ENCODE measurements around the gene LILRB5. TPM values are rescaled to one million over a fixed set of nuclear protein-coding genes. Genes with fewer than 3 reads are reported as not detected.
"Not testable (repeated sequence)": the region's sequence is repeated elsewhere in the genome, so short reads cannot be mapped to it uniquely, and the experiment has no call there.

The LILRB5 gene
- total and polyA plus RNA-seq, 2 of the 4 experiments (the other 2 are of a cell fraction): not detected

DNA sequence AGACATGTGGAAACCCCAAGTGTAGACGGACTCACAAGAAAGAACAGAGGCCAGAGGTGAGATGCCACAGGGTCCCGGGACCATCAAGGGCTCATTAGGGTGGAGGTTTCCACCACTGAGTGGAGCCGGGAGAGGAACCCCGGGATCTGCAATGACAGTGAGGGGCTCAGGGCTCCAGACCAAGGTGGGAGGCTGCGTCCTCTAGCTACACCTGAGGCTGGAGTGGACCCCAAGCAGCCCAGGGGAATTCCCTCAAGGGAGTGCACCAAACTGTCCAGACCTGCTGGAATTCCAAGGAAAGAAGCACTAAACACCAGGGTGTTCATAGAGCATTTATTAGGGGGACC is 24.6 kb upstream of the LILRB5 start:
- H4K20me1 ChIP-seq (ENCODE audit: insufficient read depth, low read length); ATAC-seq (ENCODE audit: low read depth); intact Hi-C loops (cut with micrococcal nuclease); H3K9me3 ChIP-seq (ENCODE audit: control insufficient read depth, insufficient read depth, low read length); H3K18ac ChIP-seq (ENCODE audit: low read depth, low read length); H3K4me1 ChIP-seq (ENCODE audit: control insufficient read depth, insufficient read depth, low read length); H3K36me3 ChIP-seq (ENCODE audit: control insufficient read depth, insufficient read depth, low read length); H4K5ac ChIP-seq (ENCODE audit: low read depth, low read length); H4K8ac ChIP-seq (ENCODE audit: low read depth in 2 of 2, low read length in 2 of 2); DNase-seq; H2BK15ac ChIP-seq (ENCODE audit: low read depth, low read length); H3K9ac ChIP-seq (ENCODE audit: low read depth, low read length); H3K4ac ChIP-seq (ENCODE audit: low read depth, low read length); H3K4me3 ChIP-seq (ENCODE audit: insufficient read depth, low read depth, low read length); H2AK5ac ChIP-seq (ENCODE audit: low read depth, low read length); H4K91ac ChIP-seq (ENCODE audit: insufficient read depth, low read depth, low read length); CTCF ChIA-PET; H2BK20ac ChIP-seq (ENCODE audit: low read depth, low read length); H3K56ac ChIP-seq (ENCODE audit: extremely low read depth, insufficient read depth, low read length); dilution Hi-C loops (cut with HindIII; ENCODE audit: low sequenced_read_pairs, unreplicated experiment); POLR2A ChIA-PET (ENCODE audit: unreplicated experiment); BruUV-seq (replicated peaks); H3K9me1 ChIP-seq (ENCODE audit: insufficient read depth, low read length); H3K14ac ChIP-seq (replicated peaks; ENCODE audit: low read depth, low read length); H3K27ac ChIP-seq (ENCODE audit: insufficient read depth, low read length); H3K23ac ChIP-seq (ENCODE audit: low read depth, low read length); H3K79me1 ChIP-seq (ENCODE audit: low read depth in 1 of 2, low read length in 2 of 2); H2AFZ ChIP-seq (replicated peaks; ENCODE audit: low read length, poor library complexity); H2AK9ac ChIP-seq (replicated peaks; ENCODE audit: low read depth, low read length, poor library complexity); H3K27me3 ChIP-seq (ENCODE audit: control insufficient read depth, insufficient read depth, low read length); H2BK5ac ChIP-seq (ENCODE audit: low read depth, low read length, poor library complexity, severe bottlenecking); H3K4me2 ChIP-seq (ENCODE audit: low read depth, low read length); H2BK120ac ChIP-seq (ENCODE audit: low read depth, low read length): not testable (repeated sequence)
- no CpG with 5 or more reads among the region's 5 CpGs for WGBS, 2 experiments (ENCODE audit: extremely low coverage in 2 of 2, insufficient read length in 1 of 2)
- in situ Hi-C loops (cut with MboI; ENCODE audit: low sequenced_read_pairs): loop anchor here (5.0 kb wide), 1 partner anchor 351 kb away; the partner anchor contains the start of gene LILRB1
